GM18498 (cell line): Measurements from ENCODE around the gene STOML3.

ENCODE experiments used
- ATAC-seq: cut with Tn5 transposase; IDR thresholded peaks from one replicate; pipeline ENCODE4 v1.9.1; 2021; ENCODE audit warnings: mild to moderate bottlenecking, moderate library complexity; ENCODE audit not compliant: unreplicated experiment

The STOML3 gene

GRCh38 chr13:38993381-38993780 is 2.8 kb upstream of the STOML3 start:
- no peak for ATAC-seq

DNA sequence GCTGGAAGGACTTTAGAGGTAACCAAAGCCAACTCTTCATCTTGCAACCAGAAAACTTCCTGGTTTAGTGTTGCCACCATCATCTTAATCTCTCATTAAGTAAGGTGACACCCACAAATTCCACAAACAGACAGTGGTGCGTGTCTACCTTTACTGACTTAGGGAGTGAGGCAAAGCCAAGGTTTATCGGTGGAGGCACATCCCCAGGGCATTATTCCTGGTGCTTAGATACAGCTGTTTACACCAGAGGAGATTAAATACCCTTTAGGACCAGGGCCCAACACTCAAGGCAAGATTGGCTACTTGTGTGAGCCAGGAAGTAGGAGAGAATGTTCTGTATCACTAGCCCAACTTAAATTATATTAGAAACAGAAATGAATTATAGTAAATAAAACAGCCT is 9.5 kb downstream of the STOML3 start:
- no peak for ATAC-seq

GRCh38 chr13:38980750-38981078 is 9.9 kb downstream of the STOML3 start:
- no peak for ATAC-seq

GRCh38 chr13:38979891-38980749 is 10.5 kb downstream of the STOML3 start:
- no peak for ATAC-seq

- ATAC-seq: no peak
Observed at GRCh38 chr13:38970380-38971051, 20.1 kb downstream of the STOML3 start.

DNA sequence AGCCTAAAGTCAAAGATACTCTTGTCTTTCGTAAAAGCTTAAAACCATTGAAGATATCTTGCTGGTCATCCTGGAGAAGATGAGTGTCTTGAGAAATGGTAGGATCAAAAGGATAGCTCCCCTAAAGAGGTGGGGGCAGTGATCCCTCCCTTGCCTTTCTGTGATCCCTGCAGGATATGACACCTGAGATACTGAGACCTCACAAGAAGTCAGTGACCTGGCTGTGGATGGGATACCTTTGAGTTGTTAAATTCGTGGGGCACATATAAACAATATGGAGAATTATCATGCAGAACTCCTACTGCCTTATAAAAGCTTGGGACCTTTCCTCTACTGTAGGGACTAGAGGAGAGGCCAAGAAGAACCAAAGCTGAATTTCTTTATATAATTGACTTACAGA is 21.4 kb downstream of the STOML3 start:
- ATAC-seq: no peak

DNA sequence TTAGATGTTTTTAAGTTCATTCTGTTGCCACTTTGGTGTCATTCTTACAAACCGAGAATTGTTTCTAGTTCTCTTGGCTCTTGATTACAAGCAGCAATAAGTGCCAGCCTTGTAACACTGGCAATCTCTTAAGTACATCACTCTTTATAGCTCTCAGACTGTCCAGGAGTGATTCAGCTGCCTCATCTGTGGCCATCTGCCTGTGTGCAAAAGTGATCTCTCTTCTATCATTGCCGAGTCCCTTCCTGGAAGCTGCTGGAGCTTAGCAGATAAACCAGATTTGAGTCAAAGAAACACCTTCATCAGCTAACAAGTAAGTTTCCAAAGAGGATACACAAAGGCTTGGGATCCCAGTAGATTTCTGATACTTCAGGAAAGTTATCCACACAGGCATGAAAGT is 23.2 kb downstream of the STOML3 start:
- ATAC-seq: no peak

GRCh38 chr13:38965281-38965680 is 25.4 kb downstream of the STOML3 start:
- no peak for ATAC-seq

- no peak for ATAC-seq
Observed at GRCh38 chr13:38960175-38960574, 30.5 kb downstream of the STOML3 start.

- no peak for ATAC-seq
Observed at GRCh38 chr13:38957794-38958592, 32.6 kb downstream of the STOML3 start.

DNA sequence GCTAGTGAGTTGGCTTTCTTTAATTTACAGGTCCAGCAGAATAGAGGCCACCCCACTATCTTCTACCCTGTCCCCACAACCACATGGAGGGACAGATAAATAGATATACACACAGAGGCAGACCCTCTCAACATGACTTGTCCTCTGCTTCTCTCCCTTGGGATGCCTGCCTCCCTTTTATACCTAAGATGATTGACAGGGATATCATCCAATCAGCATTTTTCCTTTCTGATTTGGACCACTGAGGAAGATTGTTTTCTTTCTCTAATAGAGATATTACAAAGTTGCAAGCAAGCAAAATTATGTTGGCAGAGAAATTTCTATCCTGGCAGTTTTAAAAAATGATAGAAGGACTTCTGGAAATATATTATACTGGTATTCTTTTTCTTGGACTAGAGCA is 35.8 kb downstream of the STOML3 start:
- no peak for ATAC-seq

DNA sequence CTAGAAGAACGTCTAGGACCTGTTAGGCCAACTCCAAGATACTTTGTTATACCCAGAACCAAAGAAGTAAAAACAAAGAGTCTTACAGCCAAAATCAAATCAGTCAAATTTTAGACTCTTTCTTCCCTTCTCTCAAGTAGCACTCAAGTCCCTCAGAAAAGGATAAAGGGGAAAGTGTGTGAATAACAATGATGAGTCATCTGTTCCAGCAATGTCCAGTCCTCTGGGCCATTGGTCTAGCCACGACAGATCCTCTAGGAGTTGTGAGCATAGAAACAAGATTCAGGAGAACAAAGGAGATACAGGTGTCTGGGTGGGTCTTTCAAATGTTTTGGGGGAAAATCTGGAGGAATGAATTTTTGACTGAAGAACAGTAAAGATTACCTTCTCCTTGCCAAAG is 36.3 kb downstream of the STOML3 start:
- no peak for ATAC-seq

- ATAC-seq: no peak
Observed at GRCh38 chr13:38952827-38953226, 37.8 kb downstream of the STOML3 start.

DNA sequence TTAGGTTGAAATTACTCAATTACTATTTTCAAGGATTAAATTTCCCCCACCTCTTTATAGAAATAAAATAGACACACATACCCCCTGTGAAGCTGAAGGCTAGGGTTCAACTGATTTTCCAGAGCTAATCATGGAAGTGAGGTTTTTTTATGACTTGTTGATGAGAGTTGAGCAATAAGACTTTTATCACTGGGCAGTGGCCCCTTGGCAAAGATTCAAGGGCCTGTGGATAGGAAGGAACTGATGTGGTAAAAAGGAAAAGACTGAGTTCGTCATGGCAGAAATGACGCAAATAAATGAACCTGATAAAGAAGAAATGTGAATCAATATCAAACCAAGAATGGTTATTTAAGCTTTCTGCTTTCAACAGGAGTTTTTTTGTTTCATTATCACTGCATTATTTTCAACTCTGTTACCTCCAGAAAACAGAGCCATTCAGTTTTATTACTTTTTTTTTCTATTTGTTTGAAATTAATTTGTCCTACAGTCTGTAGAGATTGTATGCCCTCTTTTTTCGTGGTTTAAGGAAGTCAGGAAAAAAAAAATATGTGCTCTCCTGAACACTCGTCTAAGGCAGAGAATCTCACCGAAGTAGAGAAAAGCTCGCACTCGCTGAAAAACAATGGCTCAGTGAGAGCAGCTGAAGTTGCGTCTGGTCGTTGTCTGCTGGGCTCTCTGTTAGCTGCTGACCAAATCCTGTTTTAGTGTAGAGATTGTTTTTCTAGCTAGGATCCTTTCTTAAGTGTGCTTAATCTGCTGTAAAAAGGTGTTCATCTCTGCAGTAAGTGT is 38.9 kb downstream of the STOML3 start:
- no peak for ATAC-seq

DNA sequence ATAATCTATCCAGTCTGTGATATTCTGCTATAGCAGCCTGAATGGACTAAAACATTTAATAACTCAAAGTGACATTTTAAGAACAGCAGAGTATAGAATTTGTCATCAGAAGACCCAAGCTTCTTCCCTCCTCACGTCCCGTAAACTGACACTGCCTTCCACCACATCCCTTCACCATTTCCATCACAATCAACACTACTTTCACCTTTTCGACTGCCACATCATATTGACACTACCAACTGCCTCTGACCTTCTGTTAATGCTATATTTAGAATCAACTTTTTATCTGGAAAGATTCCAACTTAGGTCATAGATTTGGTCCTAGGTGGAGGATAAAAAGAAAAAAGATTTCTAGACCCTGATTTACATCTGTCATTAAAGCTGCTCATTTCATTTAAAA is 39.6 kb downstream of the STOML3 start:
- ATAC-seq: no peak

DNA sequence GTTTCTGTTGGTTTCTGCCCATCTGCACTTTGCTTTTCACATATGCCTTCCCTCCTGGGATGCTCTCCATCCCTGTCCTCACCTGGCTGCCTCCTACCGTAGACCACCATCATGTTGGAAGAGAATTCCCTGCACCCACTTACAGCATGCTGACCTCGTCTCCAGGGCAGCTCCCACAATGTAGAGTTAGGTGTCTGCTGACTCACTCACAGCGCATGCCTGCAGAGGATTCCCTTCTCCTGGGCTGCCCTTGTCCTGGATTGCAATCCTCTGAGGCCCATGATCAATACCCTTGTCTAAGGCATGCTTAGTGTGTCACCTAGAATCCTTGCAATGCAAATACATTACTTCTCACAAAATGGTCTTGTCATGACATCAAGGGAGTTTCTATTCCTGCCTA is 43.6 kb downstream of the STOML3 start:
- no peak for ATAC-seq

- ATAC-seq: no peak
Observed at GRCh38 chr13:38944219-38944618, 46.4 kb downstream of the STOML3 start.

DNA sequence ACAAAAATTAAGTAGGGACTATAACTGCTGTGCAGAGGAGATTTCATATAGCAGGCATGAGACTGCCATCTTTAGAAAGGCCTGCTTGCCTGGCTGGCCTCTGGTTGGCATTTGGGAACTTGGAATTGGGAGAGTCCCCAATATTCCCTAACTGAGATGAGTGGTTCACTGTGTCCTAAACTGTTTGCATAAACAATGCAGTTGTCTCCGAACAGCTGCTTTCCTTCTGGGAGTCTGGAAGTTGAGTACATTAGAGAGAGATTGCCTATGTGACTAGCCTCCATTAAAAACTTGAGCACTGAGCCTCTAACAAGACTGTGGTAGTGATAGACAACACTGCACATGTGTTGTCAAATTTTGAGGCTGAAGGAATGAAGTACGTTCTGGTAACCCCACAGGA is 47.4 kb downstream of the STOML3 start:
- no peak for ATAC-seq

DNA sequence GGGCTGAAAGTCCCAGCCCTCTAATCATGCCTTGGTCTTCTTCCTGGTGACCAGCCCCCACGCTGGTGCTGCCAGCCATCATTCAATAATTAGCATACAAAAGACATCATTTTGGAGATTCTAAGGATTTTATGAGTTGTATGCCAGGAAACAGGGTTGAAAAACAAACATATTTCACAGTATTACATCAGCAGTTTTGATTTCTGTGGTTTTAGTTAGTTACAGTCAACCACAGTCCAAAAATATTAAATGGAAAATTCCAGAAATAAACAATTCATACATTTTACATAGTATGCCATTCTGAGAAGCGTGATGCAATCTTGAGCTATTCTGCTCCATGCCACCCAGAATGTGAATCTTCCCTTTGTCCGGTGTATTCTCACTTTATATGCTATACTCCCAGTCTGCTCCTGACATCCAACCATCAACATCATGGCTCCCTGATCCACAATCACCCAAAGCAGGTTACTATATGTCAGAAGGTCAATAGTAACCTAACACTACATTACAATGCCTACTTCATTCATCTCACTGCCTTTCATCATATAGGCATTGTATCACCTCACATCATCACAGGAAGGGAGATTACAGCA is 49.2 kb downstream of the STOML3 start:
- ATAC-seq: no peak

GRCh38 chr13:38933786-38934185 is 56.8 kb downstream of the STOML3 start:
- no peak for ATAC-seq

- no peak for ATAC-seq
Observed at GRCh38 chr13:38922170-38922569, 68.5 kb downstream of the STOML3 start.
